HG02852 (cell line): Measurements from ENCODE around the gene SERPINA3.

Experiments
- ATAC-seq: cut with Tn5 transposase; IDR thresholded peaks from one replicate; pipeline ENCODE4 v1.9.1; 2021; ENCODE audit warnings: mild to moderate bottlenecking, moderate library complexity; ENCODE audit not compliant: unreplicated experiment

The SERPINA3 gene

DNA sequence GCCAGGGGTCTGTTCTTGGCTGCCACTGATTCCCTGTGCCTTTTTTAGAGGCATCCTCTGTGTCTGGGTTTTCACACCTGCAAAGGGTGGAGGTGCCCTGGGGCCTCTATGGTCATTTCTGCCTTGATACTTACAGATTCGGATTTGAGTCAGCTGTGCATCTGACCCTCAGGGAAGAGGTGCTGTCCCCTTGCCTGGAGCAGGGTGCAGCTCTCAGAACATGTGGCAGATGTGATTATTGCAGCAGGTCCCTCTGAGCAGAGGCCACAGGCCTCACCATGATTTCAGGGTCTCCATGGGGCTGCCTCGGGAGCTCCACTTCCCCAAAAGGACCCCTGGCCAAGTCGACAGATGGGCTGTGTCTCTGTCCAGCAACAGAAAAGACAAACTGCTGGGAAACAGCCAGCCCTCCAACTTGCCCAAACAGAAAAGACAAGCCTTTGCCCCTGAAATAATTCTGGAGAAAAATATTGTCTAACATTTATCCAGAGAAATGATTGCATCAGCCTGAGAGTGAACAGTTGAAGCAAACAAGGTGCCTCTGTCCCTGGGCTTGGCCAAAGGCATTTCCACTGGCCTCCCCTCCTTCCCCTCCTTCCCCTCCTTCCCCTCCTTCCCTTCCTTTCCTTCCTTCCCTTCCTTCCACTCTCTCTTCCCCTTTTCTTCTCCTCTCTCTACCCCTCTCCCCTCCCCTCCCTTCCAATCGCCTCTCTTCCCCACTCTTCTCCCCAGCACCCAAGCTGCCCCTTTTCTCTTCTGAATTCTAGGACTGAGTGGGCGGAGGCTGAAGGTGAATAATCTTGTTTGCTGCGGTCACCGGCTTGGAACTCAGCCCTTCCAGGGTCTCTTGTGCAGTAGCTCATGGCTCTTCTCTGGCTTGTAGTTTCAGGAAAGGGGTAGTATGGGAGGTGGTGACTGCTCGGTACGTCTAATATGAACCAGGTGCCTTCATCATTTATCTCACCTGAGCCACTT is 676 bp downstream of the SERPINA3 start:
- ATAC-seq, result no peak

DNA sequence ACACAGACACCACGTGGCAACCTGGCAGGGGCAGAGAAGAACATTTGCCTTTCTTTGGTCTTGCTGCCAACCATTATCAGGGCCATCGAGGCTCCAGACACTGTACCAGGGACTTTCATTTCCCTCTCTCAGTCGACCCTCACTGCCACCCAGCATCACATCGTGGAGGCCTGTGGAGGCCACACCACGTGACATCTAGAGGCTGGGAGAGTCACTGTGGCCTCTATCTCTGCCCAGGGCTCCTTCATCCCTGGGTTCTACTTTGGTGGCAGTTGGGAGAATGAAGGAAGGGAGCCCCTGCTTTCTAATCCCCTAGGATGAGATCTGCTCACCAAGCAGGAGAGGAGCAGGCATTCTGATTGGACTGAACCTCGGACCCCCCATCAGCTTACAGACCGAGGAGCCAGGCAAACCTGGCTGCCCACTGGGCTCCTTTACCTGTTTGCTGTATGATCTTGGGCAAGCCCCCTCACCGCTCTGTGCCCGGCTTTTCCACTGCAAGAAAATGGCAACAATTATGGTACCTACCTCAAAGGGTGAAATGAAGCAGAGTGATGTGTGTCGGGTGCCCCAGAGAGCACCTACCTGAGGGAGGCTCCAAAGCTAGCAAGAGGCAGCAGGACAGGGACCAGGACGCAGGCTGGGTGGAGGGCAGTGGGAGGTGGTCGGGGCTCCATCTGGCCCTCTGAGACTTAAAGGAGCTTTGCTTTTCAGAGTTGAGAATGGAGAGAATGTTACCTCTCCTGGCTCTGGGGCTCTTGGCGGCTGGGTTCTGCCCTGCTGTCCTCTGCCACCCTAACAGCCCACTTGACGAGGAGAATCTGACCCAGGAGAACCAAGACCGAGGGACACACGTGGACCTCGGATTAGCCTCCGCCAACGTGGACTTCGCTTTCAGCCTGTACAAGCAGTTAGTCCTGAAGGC is 1.8 kb downstream of the SERPINA3 start:
- no peak for ATAC-seq

DNA sequence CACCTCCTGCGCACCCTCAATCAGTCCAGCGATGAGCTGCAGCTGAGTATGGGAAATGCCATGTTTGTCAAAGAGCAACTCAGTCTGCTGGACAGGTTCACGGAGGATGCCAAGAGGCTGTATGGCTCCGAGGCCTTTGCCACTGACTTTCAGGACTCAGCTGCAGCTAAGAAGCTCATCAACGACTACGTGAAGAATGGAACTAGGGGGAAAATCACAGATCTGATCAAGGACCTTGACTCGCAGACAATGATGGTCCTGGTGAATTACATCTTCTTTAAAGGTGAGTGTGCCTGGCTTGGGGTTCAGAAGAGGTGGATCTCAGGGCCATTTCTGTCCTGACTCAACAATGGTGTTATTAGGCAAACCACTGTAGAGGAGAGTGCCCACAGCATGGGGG is 2.6 kb downstream of the SERPINA3 start:
- ATAC-seq, result no peak

DNA sequence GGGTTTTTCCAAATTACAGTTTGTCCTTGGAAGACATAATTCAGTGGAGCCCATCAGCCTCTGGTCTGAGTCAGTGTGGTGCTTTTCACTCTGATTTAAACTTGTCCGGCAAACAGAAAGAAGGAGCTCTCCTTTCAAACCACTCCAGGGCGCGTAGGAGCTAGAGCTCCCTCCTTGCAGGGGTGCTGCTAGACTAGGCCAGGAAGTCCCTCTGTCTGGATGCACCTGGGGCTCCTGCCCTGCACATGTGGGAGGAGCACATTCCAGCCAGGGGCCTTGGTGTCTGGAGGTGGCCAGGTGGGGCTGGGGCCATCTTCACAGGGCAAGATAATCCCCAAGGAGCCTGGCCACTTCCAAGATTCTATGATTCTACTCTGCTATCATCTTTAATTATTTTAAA is 3.1 kb downstream of the SERPINA3 start:
- no peak for ATAC-seq

DNA sequence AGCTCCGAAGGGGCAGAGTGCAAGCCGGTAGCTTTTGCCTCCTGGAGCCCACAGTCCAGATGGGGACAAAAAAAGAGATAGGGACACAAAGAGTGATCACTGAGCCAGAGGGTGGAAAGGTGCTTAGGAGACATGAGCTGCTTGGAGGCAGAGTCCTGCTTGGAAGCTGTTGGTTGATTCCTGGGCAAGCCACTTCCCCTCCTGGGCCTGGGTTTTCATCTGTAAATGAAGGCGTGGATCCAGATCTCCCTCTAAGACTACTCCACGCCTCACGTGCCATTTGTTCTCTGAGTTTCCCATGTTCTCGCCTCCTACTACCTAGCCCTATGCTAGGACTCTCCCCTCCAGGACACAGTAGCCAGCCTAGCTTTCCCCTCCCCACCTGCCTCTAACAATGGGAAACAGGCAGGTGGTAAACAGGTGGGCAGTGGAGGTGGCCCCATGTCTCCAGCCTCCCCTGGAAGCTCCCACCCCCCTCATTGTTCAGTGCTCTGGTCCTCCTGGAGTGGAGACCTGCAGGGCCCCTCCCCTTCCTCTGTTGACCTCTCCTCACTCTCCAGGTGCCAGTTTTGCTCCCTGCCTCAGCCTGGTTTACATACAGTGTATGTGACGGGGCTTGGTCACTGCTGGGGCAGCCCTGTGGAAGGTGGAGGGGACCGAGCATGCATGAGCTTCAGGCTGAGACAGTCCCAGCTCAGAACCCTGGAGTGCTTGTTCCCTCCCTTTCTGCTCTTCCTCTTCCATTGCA is 3.8 kb downstream of the SERPINA3 start:
- no peak for ATAC-seq

DNA sequence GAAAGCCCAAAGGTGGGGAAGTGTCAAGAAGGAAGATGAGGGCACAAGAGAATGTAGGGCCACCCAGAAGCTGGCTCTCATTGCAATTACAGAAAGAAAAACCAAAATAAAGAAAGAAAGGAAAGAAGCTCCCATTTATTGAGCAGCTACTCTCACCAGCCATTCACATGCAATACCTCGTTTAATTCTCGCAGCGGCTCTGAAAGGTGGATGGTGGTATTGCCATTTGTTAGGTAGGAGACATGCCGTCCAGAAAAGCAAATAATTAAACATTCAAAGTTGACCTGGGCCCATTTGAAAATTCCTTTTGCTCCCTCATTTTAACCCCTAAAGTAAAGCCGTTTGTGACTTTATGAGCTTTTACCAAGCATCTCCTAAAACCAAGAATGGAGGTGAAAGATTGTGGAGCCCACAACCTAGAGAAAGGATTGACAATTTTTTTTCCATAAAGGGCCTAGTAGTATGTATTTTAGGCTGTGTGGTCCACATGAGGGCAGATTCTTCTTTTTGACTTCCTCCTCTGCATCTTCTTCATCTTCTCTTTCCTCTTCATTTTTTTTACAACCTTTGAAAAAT is 5.3 kb downstream of the SERPINA3 start:
- ATAC-seq, result no peak

DNA sequence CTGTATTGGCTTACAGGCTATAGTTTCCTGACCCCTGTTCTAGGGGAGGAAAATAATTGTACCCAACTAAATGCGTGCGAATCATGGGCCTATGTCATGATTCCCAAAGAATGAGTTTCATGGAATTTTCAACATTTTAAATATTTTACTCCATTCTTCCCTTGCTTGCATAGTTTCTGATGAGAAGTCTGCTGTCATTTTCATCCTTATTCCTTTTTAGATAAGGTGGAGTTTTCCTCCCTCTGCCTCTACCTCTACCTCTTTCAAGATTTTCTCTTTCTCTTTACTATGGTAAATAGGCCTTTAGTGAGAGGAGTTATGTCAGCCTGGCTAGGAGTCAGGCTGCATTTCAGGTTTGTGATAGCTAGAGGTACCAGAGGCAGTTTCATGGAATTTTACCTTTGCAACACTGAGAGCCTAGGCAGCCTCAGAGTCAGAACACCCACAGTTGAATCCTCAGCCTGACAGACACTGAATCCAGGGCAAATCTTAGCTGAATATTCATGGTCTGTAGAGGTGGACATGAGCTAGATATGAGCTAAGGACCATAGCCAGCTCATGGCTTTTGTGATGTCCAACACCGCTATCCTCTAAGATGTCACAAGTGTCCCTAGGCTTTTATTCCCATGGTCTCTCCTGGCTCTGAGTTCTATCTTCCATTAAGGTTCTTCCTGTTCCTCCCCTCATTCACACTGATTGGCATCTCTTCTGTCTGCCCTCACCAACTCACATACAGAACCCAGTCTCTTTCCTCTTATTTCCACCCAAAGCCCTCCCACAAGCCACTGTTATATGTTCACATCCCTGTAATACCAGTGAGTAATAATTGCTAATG is 6.0 kb downstream of the SERPINA3 start:
- ATAC-seq, result no peak

DNA sequence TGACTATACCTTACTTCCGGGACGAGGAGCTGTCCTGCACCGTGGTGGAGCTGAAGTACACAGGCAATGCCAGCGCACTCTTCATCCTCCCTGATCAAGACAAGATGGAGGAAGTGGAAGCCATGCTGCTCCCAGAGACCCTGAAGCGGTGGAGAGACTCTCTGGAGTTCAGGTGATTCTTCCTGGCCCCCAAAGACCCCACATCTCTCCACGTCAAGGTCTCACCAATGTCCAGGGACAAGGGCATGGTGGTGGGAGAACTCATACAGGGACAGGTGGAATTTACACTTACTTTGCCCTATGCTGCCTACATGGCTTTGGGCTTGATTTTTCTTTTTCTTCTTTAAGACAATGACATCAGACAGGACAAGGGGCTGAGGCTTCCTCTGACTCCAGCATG is 7.1 kb downstream of the SERPINA3 start:
- no peak for ATAC-seq

DNA sequence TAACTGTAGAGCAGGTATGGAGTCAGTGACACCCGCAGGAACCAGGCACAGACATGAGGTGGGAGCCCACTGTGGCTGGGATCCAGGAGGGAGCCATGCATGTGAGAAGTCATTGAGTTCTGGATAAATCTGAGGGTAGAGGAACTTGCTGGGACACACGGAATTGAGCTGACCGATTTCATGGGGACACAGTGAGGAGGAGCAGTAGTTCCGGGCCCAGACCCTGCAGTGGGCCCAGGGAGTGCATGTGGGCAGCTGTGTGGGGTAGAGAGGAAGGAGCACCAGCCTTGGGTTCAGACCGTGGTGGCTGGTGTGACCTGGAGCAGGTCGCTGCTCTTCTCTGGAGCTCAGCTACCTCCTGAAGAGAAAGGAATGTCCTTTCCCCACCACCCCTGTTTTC is 8.4 kb downstream of the SERPINA3 start:
- no peak for ATAC-seq

DNA sequence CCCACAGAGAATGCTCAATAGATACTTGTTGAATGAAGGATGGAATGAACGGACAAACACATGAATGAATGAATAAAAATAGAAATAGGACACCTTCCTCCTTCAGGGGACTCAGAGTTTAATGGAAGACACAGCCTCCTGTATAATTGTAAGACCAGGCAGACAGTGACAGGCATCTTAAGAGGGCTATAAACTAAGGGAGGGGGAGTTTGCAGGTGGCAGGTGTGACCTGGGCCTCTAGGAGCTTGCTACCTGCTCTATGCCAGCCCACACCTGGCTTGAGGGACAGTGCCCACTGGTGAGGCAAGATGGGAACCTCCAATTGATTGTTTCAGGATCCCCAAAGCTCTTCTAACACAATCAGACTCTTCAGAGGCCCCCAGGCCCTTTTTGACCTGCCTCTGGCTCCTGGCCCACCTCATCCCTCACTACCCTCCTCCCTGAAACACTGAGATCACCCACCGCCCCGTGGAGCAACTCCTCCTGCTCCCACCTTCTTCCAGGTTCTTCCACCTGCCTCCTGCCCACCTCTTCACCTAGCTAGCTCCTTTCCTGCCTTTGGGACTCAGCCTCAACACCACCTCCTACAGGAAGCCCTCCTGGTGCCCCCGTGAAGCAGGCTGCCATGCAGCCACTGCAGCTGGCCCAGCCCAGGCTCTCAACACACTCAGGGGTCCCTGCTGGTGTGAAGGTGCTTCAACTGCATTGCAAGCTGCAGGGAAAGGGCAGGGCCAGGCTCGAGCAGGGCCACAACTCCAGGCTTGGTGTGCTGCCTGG is 9.4 kb downstream of the SERPINA3 start:
- no peak for ATAC-seq

DNA sequence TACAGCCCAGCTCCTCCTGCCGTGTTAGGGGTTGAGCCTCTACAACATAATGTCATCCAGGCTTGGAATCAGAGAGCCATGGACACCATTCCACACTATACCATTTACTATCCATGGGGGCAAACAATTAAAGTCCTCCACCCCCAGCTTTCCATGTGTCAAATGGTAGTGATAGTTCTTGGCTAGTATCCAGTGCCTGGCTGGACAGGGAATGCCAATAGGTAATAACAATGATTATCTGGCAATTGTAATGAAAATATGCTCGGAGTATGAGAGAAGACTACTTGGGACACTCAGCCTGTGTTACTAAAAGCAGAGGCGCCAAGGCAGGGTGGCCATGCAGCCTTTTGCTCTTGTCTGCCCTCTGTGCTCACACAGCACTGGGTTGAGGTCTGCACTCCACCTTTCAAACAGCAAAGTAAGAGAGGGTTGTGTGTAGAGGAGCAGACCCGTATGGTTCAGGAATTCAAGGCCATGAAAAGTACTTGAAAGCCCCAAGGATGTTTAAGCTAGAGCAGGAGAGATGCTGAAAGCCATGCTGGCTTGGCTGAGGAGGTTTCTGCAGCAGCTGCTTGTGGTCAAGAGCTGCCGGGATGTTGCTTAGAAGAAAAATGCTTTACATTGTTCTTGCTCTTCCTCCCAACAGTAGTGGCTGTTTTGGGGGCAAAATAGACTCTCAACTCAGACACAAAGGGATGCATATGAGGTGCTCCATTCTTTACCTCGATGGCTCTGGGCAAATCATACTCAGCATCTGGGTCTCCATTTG is 10.6 kb downstream of the SERPINA3 start:
- ATAC-seq, result no peak

DNA sequence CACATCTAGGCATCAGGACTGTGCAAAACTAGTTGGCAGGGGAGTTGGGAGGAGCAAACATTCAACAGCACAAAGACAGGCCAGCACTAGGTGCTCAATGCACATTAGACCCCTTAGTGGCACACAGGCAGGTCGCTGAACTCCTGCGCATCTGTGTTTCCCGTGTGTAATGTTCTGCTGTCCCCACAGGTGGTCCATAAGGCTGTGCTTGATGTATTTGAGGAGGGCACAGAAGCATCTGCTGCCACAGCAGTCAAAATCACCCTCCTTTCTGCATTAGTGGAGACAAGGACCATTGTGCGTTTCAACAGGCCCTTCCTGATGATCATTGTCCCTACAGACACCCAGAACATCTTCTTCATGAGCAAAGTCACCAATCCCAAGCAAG is 11.2 kb downstream of the SERPINA3 start:
- no peak for ATAC-seq

DNA sequence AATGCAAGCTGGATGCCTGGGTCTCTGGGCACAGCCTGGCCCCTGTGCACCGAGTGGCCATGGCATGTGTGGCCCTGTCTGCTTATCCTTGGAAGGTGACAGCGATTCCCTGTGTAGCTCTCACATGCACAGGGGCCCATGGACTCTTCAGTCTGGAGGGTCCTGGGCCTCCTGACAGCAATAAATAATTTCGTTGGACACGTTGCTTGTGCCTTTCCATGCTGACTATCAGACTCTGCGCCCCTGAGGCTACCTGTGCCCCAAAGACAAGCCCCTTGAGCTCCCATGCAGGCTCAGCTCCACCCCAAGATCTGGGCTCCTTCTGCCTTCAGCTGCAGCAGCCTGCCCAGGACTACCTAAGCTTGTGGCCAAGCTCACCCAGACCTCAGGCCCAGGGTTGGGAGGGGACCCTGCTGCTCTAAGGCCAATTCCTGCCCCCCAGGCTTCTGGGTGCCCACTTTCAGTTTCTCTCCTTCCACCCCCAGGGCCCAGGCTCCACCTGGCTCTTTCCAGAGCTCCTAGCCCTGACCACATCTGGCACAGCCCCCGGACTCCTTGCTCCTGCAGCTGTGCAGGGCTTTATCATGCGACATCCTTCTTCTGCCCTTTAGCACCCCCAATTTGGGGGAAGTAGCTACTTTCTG is 11.8 kb downstream of the SERPINA3 start:
- no peak for ATAC-seq

DNA sequence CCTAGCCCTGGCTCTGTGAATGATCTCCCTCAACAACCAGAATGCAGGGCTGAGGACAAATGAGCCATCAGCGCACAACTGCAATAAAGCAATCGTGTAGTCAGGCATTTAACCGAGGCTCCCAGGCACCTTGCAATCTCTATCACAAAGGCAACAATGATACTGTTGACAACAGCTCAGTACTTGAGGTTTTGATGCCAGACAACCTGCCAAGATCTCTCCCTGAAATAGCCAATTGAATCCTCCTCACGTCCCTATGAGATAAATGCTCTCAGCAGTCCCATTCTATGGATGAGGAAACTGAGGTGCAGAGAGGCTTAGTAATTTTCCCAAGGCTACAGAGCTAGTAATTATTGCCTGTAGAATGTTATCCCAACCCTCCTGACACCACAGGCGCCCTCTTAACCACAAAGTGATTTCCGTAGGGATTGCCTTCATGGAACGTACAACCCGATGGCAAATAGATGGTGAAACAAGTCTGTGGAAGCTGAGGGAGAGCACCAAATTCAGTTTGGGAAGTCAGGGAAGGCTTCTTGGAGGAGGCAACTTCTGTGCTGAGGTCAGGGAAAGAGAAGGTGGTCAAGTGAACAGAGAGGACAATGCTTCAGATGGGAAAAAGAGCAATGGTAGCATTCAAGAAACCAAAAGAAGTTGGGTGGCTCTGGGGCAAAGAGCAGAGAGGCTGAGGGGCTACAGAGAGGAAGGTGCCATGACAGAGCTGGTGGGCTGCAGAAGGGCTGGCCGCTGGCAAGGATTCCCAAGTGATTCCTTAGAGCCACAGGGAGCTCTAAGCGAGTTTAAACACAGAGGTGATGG is 12.6 kb downstream of the SERPINA3 start:
- ATAC-seq, result no peak

DNA sequence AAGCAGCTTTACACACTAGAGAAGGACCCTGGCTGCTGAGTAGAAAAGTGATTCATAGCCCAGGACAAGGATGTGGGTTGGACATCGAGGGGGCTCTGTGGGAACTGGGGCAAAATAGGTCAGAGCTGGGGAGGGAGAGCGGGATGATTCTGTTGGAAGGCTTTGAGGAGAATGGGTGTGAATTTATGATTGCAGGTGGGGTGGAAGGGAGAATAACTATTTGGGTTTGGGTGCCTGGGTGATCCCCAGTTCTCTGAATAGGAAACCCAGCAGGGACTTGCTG is 13.1 kb downstream of the SERPINA3 start:
- no peak for ATAC-seq

DNA sequence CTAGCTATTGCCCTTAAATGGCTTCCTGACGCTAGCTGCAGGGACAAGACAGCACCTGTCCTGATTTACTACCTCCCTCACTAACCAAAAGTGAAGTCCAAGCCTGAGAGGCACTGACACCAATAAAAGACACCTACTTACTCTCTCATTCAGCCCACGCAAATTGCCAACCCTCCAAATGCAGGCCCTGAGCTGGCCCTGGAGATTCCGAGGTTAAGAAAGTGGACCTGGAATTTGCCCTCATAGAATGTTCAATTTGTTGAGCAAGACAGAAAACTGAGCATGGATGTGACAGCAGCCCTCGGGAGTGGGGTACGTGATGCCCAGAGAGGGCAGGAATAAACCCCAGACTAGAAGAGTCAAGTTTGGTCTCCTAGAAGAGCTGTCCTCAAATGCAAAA is 16.4 kb downstream of the SERPINA3 start:
- no peak for ATAC-seq

DNA sequence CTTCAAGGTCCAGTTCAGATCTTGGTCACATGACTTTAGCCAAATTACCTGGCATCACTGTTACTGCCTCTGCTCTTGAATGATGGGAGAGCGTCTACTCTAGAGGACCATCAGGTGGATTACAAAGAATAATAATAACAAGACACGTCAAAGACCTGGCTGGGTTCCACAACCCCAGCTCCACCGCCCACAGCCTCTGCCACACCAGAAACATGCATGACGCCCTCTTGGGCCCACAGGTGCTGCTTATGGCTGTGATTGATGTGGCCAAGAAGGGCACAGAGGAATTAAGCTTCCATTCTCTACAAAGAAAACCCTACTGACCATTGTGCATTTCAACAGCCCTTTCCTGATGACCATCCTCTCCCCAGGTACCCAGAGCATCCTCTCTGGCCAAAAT is 18.2 kb downstream of the SERPINA3 start:
- ATAC-seq, result no peak
